Lower leg skin (tissue), 4 donors: ENCODE data around the gene SEMA6A. TPM values are rescaled to one million over a fixed set of nuclear protein-coding genes. Genes with fewer than 3 reads are reported as not detected.

Experiments used
- DNase-seq, 2 donors: peaks; one replicate each; pipeline ENCODE4 v3.0.0-alpha.2; 2019; ENCODE audit warnings: low spot score in 2 of 2
- H3K4me3 ChIP-seq: fragments of 200-600 bp; sonication (generic); 2 replicates; pipeline ENCODE4 v1.5.1; 2017; ENCODE audit warnings: mild to moderate bottlenecking, low read depth; ENCODE audit not compliant: poor library complexity, severe bottlenecking
- CTCF ChIP-seq, 3 donors: fragments of 450-650 bp; IDR thresholded peaks; one replicate each; pipeline ENCODE4 v1.5.1; 2016; ENCODE audit warnings: antibody characterized with exemption in 3 of 3, mild to moderate bottlenecking in 3 of 3, moderate library complexity in 2 of 3
- POLR2A ChIP-seq, 2 donors: fragments of 450-650 bp; IDR thresholded peaks; one replicate each; pipeline ENCODE4 v1.6.1; 2016 to 2017; ENCODE audit warnings: antibody characterized with exemption in 2 of 2, mild to moderate bottlenecking in 1 of 2, moderate library complexity in 1 of 2
- WGBS, 2 donors: methylation state at CpG; one replicate each; pipeline ENCODE4 v1.1.5; 2018; 5-methylcytosine and 5-hydroxymethylcytosine counted together
- intact Hi-C: fragments of 100-400 bp; cut with DNase I; formaldehyde crosslinking; loops from one replicate; pipeline ENCODE4 v1.15.0; 2023; ENCODE audit warnings: low total_unique reads
- total RNA-seq, 4 donors: library from RNA; depleted of rRNA; stranded (reverse); fragments of >200 nt; gene quantifications; one replicate each; pipeline ENCODE4 v1.1.0, GENCODE V29; 2016

The SEMA6A gene
- total RNA-seq, 4 donors from 2014 or later: 7.0 to 21.8 (median 10.1) TPM

- no peak for DNase-seq
- WGBS, 2 donors: 71 to 73% methylated on average over 3 of the region's 3 CpGs
- intact Hi-C loops: no loop called here
- no peak for TF ChIP-seq CTCF (IDR thresholded peaks at IDR 0.05)
- TF ChIP-seq POLR2A (IDR thresholded peaks at IDR 0.05): no peak
- H3K4me3 ChIP-seq: no peak overlapping the region
Observed at GRCh38 chr5:116492776-116493175, 81.8 kb downstream of the SEMA6A start.

GRCh38 chr5:116492016-116492623 is 82.5 kb downstream of the SEMA6A start:
- intact Hi-C loops: no loop called here
- DNase-seq: peak in 1 of 2 donors; percentile 20
- TF ChIP-seq CTCF (IDR thresholded peaks at IDR 0.05) (no peak), POLR2A (IDR thresholded peaks at IDR 0.05) (no peak)
- no peak overlapping the region for H3K4me3 ChIP-seq
- WGBS, 2 donors: 59% methylated on average over 3 of the region's 3 CpGs

- no peak for DNase-seq
- intact Hi-C loops: no loop called here
- no peak overlapping the region for H3K4me3 ChIP-seq
- TF ChIP-seq CTCF (IDR thresholded peaks at IDR 0.05) (no peak), POLR2A (IDR thresholded peaks at IDR 0.05) (no peak)
- 92 to 94% methylated on average over 6 of the region's 6 CpGs for WGBS, 2 donors
Observed at GRCh38 chr5:116488356-116489041, 86.1 kb downstream of the SEMA6A start.

GRCh38 chr5:116487045-116487444 is 87.6 kb downstream of the SEMA6A start:
- no peak for DNase-seq
- H3K4me3 ChIP-seq: no peak overlapping the region
- no peak for TF ChIP-seq CTCF (IDR thresholded peaks at IDR 0.05)
- no peak for TF ChIP-seq POLR2A (IDR thresholded peaks at IDR 0.05)
- intact Hi-C loops: no loop called here
- WGBS, 2 donors: 52 to 69% methylated on average over 1 of the region's 1 CpG

GRCh38 chr5:116486588-116486987 is 88.0 kb downstream of the SEMA6A start:
- intact Hi-C loops: no loop called here
- 62 to 72% methylated on average over 8 of the region's 8 CpGs for WGBS, 2 donors
- DNase-seq: no peak
- no peak overlapping the region for H3K4me3 ChIP-seq
- TF ChIP-seq CTCF (IDR thresholded peaks at IDR 0.05) (no peak), POLR2A (IDR thresholded peaks at IDR 0.05) (no peak)
